SU-DHL-6 (cell line): ENCODE results near the gene RBMS3.

ENCODE experiments used
- CTCF ChIP-seq: fragments of 200-600 bp; sonication (generic); IDR thresholded peaks from one replicate; pipeline ENCODE4 v1.5.1; 2017; ENCODE audit warnings: antibody characterized with exemption, mild to moderate bottlenecking, low read length, moderate library complexity; ENCODE audit not compliant: insufficient read depth, poor library complexity, severe bottlenecking
- EZH2phosphoT487 ChIP-seq: fragments of 200-600 bp; sonication (generic), shearing (Covaris generic); conservative IDR thresholded peaks from 2 replicates; pipeline ENCODE4 v1.6.1; 2018; ENCODE audit warnings: mild to moderate bottlenecking, antibody characterized with exemption, low read length, moderate library complexity, mixed read lengths

- TF ChIP-seq CTCF (no peak), EZH2phosphoT487 (no peak)
These were observed 171.0 kb downstream of the RBMS3 start for GRCh38 chr3:29451920-29452319.
